C4-2B (cell line): ENCODE measurements around the gene INSYN2B.

ENCODE experiments used
- CTCF ChIP-seq: fragments of 450-650 bp; conservative IDR thresholded peaks from 2 replicates; pipeline ENCODE4 v1.5.1; 2017; ENCODE audit warnings: mild to moderate bottlenecking
- ZFX ChIP-seq: fragments of 450-650 bp; IDR thresholded peaks from 2 replicates; pipeline ENCODE4 v1.6.1; 2017

GRCh38 chr5:169880012-169880663, 100.2 kb downstream of the INSYN2B start:
- TF ChIP-seq ZFX (no peak), CTCF (no peak)
